Dendritic cell treated with granulocyte-macrophage colony-stimulating factor and Interleukin-4, amounts not matched to agents 40 ng/mL and 50 ng/mL, for 4 days (primary cell): ENCODE results near the gene RAF1.
"Not testable (repeated sequence)": the region's sequence is repeated elsewhere in the genome, so short reads cannot be mapped to it uniquely, and the experiment has no call there.

Experiments
- H3K27ac Mint-ChIP-seq: one replicate; pipeline ENCODE4 v1.8.0; 2022; ENCODE audit warnings: mild to moderate bottlenecking, mixed read lengths
- H3K27me3 Mint-ChIP-seq: one replicate; pipeline ENCODE4 v1.8.0; 2022; ENCODE audit warnings: mild to moderate bottlenecking, mixed read lengths
- H3K36me3 Mint-ChIP-seq: one replicate; pipeline ENCODE4 v1.8.0; 2022; ENCODE audit warnings: low read depth, mixed read lengths
- H3K4me1 Mint-ChIP-seq: one replicate; pipeline ENCODE4 v1.8.0; 2022; ENCODE audit warnings: low read depth, mixed read lengths
- H3K4me3 Mint-ChIP-seq: one replicate; pipeline ENCODE4 v1.8.0; 2022; ENCODE audit warnings: mild to moderate bottlenecking, moderate library complexity, mixed read lengths
- H3K9me3 Mint-ChIP-seq: one replicate; pipeline ENCODE4 v1.8.0; 2022; ENCODE audit warnings: mixed read lengths
- intact Hi-C: fragments of 100-400 bp; cut with micrococcal nuclease; formaldehyde crosslinking; loops from one replicate; pipeline ENCODE4 v1.15.0; 2022

RAF1 gene

DNA sequence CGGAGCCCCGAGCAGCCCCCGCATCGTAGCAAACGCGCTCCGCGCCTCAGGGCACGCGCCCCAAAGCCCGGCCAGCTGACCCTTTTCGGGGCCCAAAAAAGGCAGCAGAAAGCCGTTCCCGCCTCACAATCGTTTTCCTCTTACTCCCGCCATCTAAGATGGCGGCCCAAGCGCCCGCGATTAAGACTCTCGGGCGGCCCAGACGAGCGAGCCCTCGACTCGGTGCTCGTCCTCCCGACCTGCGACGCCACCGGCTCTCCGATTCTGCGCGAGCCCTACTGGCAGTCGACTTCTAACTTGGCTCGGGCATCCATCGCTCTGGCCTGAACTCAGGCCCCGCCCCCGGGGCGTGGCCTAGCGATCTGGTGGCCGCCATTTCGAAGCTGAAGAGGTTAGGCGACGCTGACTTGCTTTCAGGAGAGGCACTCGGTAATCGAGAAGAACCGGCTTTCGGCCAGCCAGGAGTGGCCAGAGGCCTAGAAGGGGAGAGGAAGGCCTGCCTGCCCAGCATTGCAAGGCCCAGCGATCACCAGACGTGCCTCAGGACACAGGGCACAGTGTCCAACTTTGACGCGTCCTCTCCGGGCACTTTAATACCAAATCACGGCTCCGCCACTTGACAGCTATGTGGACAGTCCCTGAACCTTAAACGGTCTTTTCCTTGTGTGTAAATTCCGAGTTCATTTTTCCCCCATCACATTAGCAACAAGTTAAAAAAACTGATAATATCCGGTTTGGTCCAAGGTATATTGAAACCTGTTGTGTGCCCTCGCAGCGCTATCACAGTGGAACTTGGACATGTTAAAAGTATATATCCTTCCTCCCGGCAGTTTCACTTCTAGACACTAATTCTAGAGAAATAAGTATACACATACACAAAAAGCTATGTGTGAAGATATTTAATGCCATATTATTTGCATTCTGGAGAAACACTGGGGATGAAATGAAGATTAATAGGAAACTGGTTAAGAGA, at the start of gene RAF1:
Gene RAF1, minus strand, starts transcription at position 182 of the 973 bp plus-strand sequence. CDS start 45,396 bp downstream, outside the sequence.
- Mint-ChIP-seq H3K27me3 (no peaks in the 10 kb centered on the region), H3K36me3 (peaks cover 23% of the 10 kb centered on the region)

GRCh38 chr3:12710062-12710461, 46.1 kb upstream of the RAF1 start:
- intact Hi-C loops: no loop called here
- H3K36me3 Mint-ChIP-seq: no peaks in the 10 kb centered on the region
- no peak overlapping the region for H3K4me3 Mint-ChIP-seq
- no peak overlapping the region for H3K27ac Mint-ChIP-seq
- H3K9me3 Mint-ChIP-seq: no peaks in the 10 kb centered on the region
- H3K4me1 Mint-ChIP-seq: peaks cover 8% of the 10 kb centered on the region
- peaks cover 5% of the 10 kb centered on the region for H3K27me3 Mint-ChIP-seq

More for the DNA sequence above, at the start of gene RAF1:
- no peaks in the 10 kb centered on the region for H3K9me3 Mint-ChIP-seq
- peaks cover 32% of the 10 kb centered on the region for H3K4me1 Mint-ChIP-seq
- H3K27ac Mint-ChIP-seq: peak within 1 kb of the TSS; percentile 97
- peak within 1 kb of the TSS; percentile 83 for H3K4me3 Mint-ChIP-seq
- intact Hi-C loops: loop anchor here (2.0 kb wide), 2 partner anchors 19 to 107 kb away; partner anchors contain the start of gene MKRN2

GRCh38 chr3:12709334-12709733, 45.4 kb upstream of the RAF1 start:
- Mint-ChIP-seq H3K27ac (no peak overlapping the region), H3K36me3 (no peaks in the 10 kb centered on the region), H3K4me1 (peaks cover 8% of the 10 kb centered on the region), H3K4me3 (no peak overlapping the region), H3K9me3 (no peaks in the 10 kb centered on the region), H3K27me3 (peaks cover 5% of the 10 kb centered on the region)
- intact Hi-C loops: loop anchor here (10.0 kb wide), 3 partner anchors 105 to 185 kb away; partner anchors contain the start of gene RPL32

GRCh38 chr3:12708584-12709192, 44.8 kb upstream of the RAF1 start:
- no peaks in the 10 kb centered on the region for H3K9me3 Mint-ChIP-seq
- H3K27ac Mint-ChIP-seq: no peak overlapping the region
- peaks cover 5% of the 10 kb centered on the region for H3K27me3 Mint-ChIP-seq
- intact Hi-C loops: loop anchor here (10.0 kb wide), 3 partner anchors 106 to 186 kb away; partner anchors contain the start of gene RPL32
- H3K36me3 Mint-ChIP-seq: no peaks in the 10 kb centered on the region
- H3K4me3 Mint-ChIP-seq: no peak overlapping the region
- H3K4me1 Mint-ChIP-seq: peaks cover 10% of the 10 kb centered on the region

- Mint-ChIP-seq H3K27ac (no peak overlapping the region), H3K36me3 (no peaks in the 10 kb centered on the region), H3K9me3 (no peaks in the 10 kb centered on the region), H3K4me1 (peaks cover 12% of the 10 kb centered on the region), H3K27me3 (peaks cover 5% of the 10 kb centered on the region), H3K4me3 (no peak overlapping the region)
- intact Hi-C loops: loop anchor here (10.0 kb wide), 3 partner anchors 107 to 187 kb away; partner anchors contain the start of gene RPL32
Observed at GRCh38 chr3:12707449-12707848, 43.5 kb upstream of the RAF1 start.

- Mint-ChIP-seq H3K27ac (no peak overlapping the region), H3K4me3 (no peak overlapping the region)
Observed at GRCh38 chr3:12706504-12707253, 42.8 kb upstream of the RAF1 start.

DNA sequence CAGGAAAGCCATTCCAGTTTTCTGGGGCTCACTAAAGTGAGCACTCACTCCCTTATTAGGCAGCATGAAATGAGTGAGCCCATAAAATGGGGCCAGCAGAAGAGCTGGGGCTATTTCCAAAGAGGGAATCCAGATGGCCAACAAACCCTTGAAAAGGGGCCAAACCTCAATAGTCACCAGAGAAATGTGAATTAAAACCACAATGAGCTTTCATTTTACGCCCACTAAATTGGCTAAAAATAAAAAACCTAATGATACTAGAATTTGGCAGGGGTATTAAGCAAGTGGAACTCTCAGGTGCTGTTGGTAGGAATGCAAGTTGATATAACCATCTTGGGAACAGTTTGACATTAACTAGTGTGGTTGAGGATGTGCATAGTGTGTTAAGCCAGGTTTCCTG, 42.1 kb upstream of the RAF1 start:
- intact Hi-C loops: loop anchor here (10.0 kb wide), 3 partner anchors 109 to 189 kb away; partner anchors contain the start of gene RPL32
- no peak overlapping the region for H3K27ac Mint-ChIP-seq
- H3K36me3 Mint-ChIP-seq: no peaks in the 10 kb centered on the region
- no peak overlapping the region for H3K4me3 Mint-ChIP-seq
- peaks cover 5% of the 10 kb centered on the region for H3K27me3 Mint-ChIP-seq
- H3K9me3 Mint-ChIP-seq: no peaks in the 10 kb centered on the region
- peaks cover 12% of the 10 kb centered on the region for H3K4me1 Mint-ChIP-seq

More at GRCh38 chr3:12706504-12707253, 42.8 kb upstream of the RAF1 start:
- intact Hi-C loops: loop anchor here (10.0 kb wide), 3 partner anchors 108 to 188 kb away; partner anchors contain the start of gene RPL32
- Mint-ChIP-seq H3K36me3 (no peaks in the 10 kb centered on the region), H3K4me1 (peaks cover 12% of the 10 kb centered on the region), H3K27me3 (peaks cover 5% of the 10 kb centered on the region), H3K9me3 (no peaks in the 10 kb centered on the region)

GRCh38 chr3:12705374-12705926, 41.5 kb upstream of the RAF1 start:
- Mint-ChIP-seq H3K9me3 (no peaks in the 10 kb centered on the region), H3K4me1 (peaks cover 12% of the 10 kb centered on the region), H3K36me3 (no peaks in the 10 kb centered on the region), H3K4me3 (no peak overlapping the region), H3K27ac (no peak overlapping the region), H3K27me3 (peaks cover 5% of the 10 kb centered on the region)
- intact Hi-C loops: loop anchor here (10.0 kb wide), 3 partner anchors 109 to 189 kb away; partner anchors contain the start of gene RPL32

GRCh38 chr3:12702501-12702900, 38.6 kb upstream of the RAF1 start:
- Mint-ChIP-seq H3K4me3 (no peak overlapping the region), H3K27ac (no peak overlapping the region), H3K9me3 (no peaks in the 10 kb centered on the region), H3K27me3 (peaks cover 6% of the 10 kb centered on the region), H3K36me3 (no peaks in the 10 kb centered on the region), H3K4me1 (peaks cover 10% of the 10 kb centered on the region)
- intact Hi-C loops: loop anchor here (10.0 kb wide), 3 partner anchors 112 to 192 kb away; partner anchors contain the start of gene RPL32

DNA sequence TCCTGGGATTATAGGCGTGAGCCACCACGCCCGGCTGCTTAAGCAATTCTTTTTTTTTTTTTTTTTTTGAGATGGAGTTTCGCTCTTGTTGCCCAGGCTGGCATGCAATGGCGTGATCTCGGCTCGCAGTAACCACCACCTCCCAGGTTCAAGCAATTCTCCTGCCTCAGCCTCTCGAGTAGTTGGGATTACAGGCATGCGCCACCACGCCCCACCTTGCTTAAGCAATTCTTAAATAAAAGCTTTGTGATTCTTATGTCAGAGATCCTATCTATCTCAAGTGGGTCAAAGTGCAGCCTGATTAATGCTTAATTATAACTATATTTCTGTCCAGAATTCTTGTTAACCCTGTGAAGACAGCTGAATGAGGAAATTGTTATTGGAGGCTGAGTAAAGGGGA, 37.7 kb upstream of the RAF1 start:
- intact Hi-C loops: loop anchor here (10.0 kb wide), 3 partner anchors 113 to 193 kb away; partner anchors contain the start of gene RPL32
- H3K27ac Mint-ChIP-seq, H3K36me3 Mint-ChIP-seq: not testable (repeated sequence)

DNA sequence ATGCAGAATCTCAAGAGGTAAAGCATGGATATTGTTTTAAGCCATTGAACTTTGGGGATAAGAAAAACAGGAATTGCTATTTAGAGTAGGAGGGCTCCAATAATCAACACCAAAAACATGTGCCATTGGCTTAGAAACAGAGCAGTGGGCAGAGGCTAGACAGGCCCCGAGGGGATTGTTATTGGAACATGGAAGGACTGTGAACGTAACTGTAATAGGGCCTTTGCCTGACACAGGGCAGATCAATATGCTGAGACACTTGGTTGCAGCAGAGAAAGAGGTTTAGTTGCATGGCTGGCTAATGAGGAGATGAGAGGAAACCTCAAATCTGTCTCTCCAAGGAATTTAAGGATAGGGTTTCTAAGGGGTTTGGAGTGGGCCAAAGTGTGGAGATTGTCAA, 36.9 kb upstream of the RAF1 start:
- peaks cover 11% of the 10 kb centered on the region for H3K4me1 Mint-ChIP-seq
- H3K9me3 Mint-ChIP-seq: no peaks in the 10 kb centered on the region

More for the DNA sequence above, 37.7 kb upstream of the RAF1 start:
- H3K4me1 Mint-ChIP-seq, H3K27me3 Mint-ChIP-seq, H3K4me3 Mint-ChIP-seq, H3K9me3 Mint-ChIP-seq: not testable (repeated sequence)

DNA sequence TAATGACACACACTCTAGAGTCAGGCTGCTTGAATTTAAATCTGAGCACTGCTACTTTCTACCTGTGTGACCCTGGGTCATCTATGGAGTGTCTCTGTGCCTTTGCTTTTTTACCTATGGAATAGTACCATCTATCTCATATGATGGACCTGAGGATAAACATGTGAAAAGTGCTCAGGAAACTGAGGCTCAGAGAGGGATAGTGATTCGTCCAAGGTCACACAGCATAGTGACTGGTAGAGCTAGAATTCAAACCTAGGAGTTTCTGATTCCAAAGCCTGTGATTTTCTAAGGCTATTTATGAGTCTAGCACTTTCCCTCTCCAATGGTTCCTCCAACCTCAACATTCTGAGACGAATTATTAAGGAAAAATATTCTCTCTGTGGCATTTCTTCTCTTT, 32.0 kb upstream of the RAF1 start:
- intact Hi-C loops: no loop called here
- no peak overlapping the region for H3K4me3 Mint-ChIP-seq
- no peak overlapping the region for H3K27ac Mint-ChIP-seq
- H3K9me3 Mint-ChIP-seq: no peaks in the 10 kb centered on the region
- H3K4me1 Mint-ChIP-seq: peaks cover 7% of the 10 kb centered on the region
- no peaks in the 10 kb centered on the region for H3K36me3 Mint-ChIP-seq
- H3K27me3 Mint-ChIP-seq: peaks cover 1% of the 10 kb centered on the region

More for the DNA sequence above, 36.9 kb upstream of the RAF1 start:
- no peak overlapping the region for H3K27ac Mint-ChIP-seq
- peaks cover 6% of the 10 kb centered on the region for H3K27me3 Mint-ChIP-seq
- H3K36me3 Mint-ChIP-seq: no peaks in the 10 kb centered on the region
- no peak overlapping the region for H3K4me3 Mint-ChIP-seq
- intact Hi-C loops: loop anchor here (10.0 kb wide), 3 partner anchors 114 to 194 kb away; partner anchors contain the start of gene RPL32

GRCh38 chr3:12695112-12695511, 31.2 kb upstream of the RAF1 start:
- H3K4me3 Mint-ChIP-seq: no peak overlapping the region
- peaks cover 7% of the 10 kb centered on the region for H3K4me1 Mint-ChIP-seq
- no peaks in the 10 kb centered on the region for H3K9me3 Mint-ChIP-seq
- H3K36me3 Mint-ChIP-seq: no peaks in the 10 kb centered on the region
- intact Hi-C loops: no loop called here
- peaks cover 3% of the 10 kb centered on the region for H3K27me3 Mint-ChIP-seq
- H3K27ac Mint-ChIP-seq: no peak overlapping the region
